ENCODE data around the gene BCAS4. TPM values are rescaled to one million over a fixed set of nuclear protein-coding genes. Genes with fewer than 3 reads are reported as not detected.

BCAS4 gene
- total RNA-seq, 1 donor from 2014 or later = 7.6 TPM

DNA sequence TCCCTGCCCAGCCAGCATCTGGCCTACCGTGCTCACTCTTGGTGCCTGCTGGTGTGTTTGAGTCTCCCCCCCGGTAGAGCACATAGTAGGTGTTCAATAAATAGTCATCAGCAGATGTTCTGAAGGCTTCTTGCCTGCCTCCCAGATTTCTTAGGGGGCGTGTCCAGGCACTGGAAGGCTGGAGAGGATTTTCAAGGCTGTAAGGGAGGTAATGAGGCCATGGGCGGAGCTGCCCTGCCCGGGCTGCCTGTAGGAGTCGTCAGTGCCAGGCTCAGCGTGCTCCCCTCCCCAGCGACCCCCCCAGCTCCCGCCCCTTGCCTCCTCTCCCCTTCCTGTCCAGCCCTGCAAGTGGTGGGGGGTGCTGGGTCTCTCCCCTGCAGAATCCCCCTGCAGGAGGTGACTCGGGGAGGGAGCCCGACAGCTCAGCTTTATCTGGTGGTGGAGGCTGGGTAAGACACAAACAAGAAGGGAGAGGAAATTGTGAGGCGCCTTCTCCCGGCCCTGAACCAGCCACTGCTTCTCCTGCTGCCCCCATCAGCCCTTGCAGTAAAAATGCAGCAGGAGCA is 55.9 kb downstream of the BCAS4 start:
- intact Hi-C loops (cut with micrococcal nuclease) = no loop called here

DNA sequence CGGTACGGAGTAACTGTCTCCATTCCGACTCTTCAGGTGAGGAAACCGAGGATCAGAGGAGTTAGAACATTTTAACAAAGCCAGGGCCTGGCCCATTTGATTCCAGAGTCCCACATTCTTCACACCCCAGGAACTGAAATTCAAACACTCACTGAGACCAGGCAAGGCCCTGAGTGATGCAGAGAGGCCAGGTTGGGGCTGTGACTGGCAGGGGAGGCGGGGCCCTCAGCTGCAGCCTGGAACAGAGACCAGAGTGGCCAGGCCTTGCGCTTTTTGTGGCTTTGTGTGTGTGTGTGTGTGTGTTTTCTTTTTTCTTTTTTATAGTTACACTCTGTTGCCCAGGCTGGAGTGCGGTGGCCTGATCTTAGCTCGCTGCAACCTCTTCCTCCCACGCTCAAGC is 57.2 kb downstream of the BCAS4 start:
- intact Hi-C loops (cut with micrococcal nuclease) = no loop called here

DNA sequence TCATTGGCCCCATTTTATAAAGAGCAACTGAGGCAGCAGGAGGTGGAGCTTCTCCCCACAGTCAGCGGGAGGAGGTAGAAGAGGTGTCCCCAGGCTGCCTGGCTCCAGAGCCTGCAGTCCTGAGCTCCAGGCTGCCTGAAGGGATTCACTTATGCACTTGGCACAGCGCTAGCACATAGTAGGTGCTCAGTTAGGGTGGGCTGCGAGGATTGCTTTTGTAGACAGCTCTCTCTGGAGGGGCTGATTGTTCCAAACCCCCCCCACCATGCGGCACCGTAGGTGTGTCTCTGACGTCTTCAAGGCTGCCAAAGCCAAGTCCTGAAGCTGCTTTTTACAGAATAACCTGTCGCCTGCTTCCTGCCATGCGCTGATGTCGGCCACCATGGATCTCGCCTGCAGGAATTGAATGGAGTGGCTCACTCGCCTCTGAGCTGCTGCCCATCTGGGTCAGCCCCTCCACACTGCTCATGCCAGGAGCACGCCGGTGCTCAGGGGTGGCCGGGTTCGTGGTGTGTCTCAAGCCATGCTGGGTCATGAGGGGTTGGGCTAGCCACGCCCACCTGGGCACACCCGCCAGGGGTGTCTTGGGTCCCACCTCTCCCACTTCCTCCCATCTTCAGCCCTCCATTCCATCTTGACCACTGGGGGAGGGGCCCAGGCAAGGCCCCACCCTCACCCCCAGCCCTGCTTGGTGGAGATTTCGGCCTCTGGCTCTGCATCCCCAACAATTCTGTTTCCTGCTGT is 59.8 kb downstream of the BCAS4 start:
- intact Hi-C loops (cut with micrococcal nuclease) = no loop called here

DNA sequence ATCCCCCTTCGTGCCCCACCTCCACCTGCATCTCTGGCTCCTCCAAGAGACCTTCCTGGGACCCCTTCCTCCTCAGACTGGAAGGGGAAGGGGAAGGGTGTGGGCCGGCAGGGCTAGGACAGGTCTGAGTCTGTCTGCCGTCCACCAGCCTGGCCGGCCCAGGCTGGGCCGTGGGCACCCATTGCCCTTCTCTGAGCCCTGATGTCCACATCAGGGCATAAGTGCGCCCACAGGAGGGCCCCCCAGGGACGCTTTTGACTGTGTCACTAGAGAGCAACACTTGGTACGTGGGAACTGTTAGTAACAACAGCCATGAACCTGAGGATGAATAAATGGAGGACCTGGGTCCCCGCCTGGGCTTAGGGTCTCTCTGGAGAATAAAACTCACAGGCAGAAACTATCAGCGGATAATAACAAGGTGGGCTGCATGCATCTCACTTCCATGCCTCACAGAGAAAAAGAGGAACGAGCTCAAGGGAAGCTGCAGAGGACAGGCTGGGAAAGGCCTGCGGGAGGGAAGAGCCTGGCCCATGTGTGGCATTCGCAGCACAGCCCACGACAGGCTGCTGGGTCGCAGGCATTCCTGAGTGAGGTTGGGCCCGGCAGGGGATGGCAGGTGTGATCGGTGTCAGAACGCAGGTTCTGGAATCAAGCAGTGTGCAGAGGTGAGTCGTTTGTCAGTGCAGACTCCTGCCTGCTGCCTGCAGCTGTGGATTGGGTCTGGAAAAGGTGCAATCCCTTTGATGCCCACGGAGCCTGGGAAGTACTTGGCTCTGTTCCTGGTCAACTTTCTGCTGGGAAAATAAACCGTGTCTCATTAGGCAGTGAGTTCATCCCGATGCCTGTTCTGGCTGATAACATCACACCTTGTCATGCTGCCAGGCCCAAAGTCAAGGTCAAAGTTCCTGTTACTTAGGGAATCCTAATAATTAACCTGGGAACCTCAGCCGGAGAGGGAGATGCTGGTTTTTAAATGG is 60.9 kb downstream of the BCAS4 start:
- intact Hi-C loops (cut with micrococcal nuclease) = no loop called here

DNA sequence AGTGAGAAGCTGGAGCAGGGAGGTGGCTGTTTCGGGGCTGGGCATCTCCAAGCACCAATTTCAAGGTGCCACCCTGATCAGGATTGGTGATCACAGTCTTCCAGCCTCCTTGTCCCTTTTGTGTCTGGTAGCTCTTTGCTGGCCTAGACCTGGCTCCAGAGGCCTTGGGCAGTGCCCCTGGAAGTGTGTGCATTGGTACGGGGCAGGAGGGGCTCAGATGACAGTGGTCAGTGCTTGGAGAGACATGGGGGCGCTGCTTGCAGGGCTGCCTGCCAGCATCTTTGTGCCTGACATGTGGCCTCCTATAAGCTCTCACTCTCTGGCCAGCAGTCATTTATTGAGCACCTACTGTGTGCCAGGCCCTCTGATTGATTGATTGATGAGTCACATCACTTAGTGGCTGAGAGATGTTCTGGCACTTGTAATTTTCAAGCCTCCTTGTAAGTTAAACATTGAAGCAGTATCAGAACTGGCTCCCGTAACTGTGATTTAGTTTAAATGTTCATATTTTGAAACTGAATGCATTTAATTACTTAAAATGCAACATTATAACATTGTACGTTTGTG is 61.7 kb downstream of the BCAS4 start:
- intact Hi-C loops (cut with micrococcal nuclease) = no loop called here

DNA sequence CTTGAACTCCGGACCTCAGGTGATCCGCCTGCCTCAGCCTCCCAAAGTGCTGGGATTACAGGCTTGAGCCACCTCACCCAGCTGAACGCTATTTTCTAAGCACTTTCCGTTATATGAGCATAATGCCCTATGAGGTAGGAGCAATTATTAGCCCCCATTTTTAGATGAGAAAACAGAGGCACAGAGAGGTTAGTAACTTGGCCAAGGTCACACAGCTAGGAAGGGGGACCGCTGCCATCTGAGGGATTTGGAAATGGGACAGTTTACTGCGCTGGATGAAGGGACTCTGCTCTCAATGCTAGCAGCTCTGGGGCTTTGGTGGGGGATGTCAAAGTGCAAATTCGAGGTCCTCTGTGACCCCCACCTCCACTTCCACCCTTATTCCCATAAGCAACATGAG is 62.5 kb downstream of the BCAS4 start:
- intact Hi-C loops (cut with micrococcal nuclease) = no loop called here

DNA sequence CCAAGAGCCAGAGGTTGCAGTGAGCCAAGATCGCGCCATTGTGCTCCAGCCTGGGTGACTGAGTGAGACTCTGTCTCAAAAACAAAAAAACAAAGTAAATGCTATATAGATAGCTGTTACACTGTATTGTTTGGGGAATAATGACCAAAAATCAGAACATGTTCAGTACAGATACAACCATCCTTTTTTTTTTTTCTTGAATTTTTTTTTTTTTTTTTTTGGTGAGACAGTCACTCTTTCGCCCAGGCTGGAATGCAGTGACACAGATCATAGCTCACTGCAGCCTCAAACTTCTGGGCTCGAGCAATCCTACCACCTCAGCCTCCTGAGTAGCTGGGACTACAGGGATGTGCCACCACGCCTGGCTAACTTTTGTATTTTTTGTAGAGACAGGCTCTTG is 63.7 kb downstream of the BCAS4 start:
- intact Hi-C loops (cut with micrococcal nuclease) = no loop called here

DNA sequence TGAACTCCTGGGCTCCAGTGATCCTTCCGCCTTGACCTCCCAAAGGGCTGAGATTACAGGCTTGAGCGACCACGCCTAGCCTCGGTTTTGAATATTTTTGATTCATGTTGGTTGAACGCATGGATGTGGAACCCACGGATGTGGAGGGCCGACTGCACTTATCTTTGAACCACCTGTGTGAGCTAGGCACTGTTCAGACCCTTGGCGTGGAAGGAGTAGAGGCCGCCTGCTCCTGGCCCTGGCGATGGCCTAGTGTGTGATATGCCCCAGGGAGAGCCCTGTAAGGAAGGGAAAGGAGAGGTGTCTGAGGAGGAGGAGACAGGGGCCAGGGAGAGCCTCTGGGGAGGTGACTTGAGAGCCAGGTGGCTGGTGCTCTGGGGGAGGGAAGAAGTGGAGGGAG is 64.3 kb downstream of the BCAS4 start:
- intact Hi-C loops (cut with micrococcal nuclease) = no loop called here

DNA sequence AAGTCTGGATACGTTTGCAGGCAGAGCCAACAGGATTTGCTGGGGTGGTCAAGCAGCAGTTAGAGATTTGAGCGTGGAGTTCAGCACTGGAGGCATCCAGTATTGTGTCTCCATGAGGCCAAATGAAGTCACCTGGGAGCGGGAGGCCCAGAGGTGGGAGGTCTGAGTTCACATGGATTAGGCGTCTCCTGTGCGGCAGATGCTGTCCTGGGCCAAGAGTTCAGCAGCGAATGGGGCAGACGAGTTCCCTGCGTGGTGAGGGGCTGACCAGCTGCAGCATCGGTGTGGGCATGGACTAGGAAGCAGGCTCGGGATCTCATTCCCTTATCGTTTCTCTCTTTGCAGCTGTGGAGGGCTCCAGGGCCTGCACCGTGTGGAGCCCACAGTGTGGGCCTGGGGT is 66.2 kb downstream of the BCAS4 start:
- intact Hi-C loops (cut with micrococcal nuclease) = no loop called here

DNA sequence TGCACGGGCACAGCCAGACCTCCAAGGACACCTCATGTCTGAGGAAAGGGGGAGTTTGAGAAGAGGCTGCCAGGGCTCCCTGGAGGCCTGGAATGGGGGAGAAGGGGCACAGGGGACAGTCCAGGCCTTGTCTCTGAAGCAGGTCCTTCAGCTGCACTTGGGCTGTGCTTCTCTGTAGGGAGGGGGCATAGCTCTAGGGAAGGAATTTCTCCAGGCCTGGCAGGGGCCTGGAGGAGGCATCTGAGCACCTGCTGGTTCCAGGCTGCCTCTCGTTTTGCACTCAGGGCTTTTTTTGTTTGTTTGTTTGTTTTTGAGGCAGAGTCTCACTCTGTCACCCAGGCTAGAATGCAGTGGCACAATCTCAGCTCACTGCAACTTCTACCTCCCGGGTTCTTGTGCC is 67.7 kb downstream of the BCAS4 start:
- intact Hi-C loops (cut with micrococcal nuclease) = no loop called here

DNA sequence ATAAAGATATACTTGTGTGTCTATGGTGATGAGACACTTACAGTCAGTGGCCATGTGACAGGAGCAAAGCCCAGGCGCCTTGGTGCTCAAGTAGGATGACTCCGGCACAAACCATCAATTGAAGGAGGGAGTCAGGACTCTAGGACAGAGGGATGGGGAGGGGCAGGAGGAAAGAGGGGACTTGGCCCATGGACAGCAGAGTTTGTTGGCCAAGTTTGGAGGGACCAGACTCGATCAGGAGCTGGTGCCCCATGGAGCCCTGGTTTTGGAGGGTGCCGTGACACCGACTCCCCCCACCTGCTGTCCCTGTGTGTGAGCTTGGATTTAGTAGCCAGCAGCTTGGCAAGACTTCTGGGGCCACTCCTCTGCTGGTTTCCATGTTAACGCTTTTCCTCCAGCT is 70.3 kb downstream of the BCAS4 start:
- intact Hi-C loops (cut with micrococcal nuclease) = no loop called here

DNA sequence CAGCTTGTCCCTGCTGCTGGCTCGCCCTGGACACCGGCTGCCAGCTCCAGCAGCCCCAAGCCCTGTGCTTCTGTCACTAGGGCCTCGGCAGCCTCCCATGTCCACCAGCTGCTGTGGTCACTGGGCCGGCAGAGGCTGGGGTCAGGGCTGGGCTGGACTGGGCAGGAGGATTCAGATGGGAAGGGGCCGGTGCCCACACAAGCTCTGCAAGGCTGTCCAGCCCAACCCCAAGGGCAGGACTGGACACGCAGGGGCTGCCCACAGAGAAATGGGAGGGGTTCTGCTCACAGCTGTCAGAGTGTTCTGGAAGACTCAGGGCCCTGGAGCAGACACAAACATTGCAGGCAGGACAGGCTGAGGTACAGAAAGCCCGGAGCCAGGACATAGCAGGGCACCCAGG is 70.7 kb downstream of the BCAS4 start:
- intact Hi-C loops (cut with micrococcal nuclease) = no loop called here

DNA sequence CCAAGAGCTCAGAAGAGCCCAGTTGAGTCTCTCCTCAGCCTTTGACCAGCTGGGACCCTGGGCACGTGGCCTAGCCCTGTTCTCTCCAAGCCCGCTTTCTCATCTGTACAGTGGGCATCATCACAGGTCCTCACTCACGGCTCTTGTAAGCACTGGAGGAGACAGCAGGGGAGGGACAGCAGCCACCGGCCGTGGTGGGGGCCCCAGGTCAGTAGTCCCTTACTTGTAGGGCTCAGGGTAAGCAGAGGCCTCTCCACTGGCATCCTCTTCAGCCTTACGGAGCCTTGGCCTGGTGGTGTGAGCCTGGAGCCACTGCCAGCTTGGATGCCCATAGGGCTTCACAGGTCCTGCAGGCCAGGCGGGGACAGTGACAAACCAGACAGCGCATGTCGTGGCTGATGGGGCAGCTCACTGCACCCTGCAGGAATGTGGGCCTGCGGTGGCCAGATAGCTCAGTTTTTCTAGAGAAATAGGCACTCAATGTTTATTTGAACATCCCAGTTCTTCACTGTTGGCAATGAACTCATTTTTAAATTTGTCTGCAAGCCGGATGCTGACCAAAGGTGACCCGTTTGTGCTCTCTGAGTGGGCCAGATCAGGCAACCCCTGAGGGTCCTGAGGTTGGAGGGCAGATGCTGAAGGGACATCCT is 71.3 kb downstream of the BCAS4 start:
- intact Hi-C loops (cut with micrococcal nuclease) = no loop called here

DNA sequence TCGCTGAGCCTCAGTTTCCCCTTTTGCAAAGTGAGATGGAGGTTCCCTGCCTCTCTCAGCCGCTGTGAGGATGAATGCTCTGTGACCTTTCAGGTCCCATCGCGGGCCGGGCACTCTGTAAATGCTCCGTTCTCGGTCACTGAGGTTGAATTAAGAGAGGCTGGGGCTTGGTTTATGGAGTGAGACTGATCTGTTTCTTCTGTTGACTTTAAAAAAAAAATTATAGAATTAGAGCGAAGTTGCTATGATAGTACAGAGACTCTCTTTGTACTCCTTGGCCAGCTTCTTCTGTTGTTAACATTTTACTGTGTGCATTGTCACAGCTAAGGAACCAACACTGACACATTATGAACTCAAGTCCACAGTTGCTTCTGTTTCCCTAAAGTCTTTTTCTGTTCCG is 72.0 kb downstream of the BCAS4 start:
- intact Hi-C loops (cut with micrococcal nuclease) = no loop called here

DNA sequence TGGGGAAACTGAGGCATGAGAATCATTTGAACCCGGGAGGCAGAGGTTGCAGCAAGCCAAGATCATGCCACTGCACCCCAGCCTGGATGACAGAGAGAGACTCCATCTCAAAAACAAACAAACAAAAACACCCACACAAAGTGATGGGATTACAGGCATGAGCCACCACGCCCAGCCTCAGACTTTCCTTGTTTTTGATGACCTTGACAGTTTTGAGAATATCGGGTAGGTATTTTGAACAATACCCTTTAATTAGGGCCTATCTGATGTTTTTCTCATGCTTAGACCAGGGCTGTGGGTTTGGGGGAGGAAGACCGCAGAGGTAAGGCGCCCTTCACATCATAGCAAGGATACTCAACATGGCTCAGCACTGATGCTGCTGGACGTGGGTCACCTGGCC is 72.9 kb downstream of the BCAS4 start:
- intact Hi-C loops (cut with micrococcal nuclease) = no loop called here

DNA sequence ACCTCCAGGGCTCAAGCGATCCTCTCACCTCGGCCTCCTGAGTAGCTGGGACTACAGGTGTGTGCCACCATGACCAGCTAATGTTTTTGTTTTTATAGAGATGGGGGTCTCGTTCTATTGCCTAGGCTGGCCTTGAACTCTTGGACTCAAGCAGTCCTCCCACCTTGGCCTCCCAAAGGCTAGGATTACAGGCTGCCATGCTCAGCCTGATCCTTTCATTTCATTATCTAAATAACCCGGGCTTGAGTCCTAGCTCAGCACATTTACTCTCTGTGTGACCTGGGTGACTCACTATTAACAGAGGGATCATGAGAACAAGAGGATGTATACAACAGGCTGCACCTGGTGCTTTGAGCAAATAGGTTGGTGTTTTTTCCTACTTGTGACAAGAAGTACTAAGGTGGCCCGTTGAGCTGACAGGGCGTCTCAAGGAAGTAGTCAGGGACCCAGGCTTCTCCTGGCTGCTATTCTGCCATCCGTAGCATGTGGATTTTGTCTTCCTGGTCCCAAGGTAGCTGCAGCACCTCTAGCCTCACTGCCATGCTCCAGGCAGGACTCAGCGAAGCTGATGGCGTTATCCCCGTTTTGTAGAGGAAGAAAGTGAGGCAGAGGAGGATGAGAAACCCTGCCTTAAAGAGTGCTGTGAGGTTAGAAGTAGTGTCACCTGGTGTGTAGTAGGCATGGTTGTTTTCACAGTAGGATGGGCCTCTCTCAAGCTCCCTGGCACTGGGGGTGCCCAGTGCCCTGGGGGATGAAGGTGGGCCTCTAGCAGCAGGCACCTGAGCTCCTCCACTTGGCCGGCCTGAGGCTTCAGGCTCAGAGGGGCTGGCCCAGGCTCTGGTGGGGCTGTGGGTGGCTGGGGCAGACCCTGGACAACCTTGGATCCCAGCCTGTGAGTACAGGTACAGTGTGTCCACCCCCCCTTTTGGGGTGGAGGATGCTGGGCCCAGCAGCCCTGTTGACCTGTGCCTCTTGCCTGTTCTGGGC is 73.9 kb downstream of the BCAS4 start:
- intact Hi-C loops (cut with micrococcal nuclease) = no loop called here

DNA sequence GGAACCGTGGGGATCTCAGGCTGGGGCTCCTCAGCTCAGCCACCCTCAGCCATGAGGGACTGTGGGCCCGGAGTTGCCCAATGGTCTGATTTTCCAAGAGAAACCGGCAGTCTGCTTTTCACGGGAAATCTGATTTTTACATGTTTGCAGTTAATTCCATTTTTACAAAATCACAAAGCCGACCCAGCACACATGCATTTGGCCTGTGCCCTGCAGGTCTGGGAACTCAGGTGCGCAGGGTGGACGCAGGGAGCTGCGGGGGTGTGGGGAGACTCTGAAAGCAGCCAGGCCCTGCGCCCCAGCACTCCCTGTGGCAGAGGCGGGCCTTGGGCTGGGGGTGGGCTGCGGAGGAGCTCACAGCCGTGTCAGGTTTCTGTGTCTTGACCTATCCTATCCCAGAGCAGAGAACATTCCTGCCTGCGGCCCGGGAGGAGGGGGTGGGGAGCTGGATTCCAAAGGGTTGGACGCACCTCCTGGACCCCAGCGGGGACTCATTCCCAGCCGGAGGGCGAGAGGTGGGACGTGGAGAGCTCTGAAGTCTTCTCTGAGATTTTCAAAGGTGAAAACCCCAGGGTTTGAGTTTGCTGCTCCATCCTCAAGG is 75.8 kb downstream of the BCAS4 start:
- intact Hi-C loops (cut with micrococcal nuclease) = no loop called here

DNA sequence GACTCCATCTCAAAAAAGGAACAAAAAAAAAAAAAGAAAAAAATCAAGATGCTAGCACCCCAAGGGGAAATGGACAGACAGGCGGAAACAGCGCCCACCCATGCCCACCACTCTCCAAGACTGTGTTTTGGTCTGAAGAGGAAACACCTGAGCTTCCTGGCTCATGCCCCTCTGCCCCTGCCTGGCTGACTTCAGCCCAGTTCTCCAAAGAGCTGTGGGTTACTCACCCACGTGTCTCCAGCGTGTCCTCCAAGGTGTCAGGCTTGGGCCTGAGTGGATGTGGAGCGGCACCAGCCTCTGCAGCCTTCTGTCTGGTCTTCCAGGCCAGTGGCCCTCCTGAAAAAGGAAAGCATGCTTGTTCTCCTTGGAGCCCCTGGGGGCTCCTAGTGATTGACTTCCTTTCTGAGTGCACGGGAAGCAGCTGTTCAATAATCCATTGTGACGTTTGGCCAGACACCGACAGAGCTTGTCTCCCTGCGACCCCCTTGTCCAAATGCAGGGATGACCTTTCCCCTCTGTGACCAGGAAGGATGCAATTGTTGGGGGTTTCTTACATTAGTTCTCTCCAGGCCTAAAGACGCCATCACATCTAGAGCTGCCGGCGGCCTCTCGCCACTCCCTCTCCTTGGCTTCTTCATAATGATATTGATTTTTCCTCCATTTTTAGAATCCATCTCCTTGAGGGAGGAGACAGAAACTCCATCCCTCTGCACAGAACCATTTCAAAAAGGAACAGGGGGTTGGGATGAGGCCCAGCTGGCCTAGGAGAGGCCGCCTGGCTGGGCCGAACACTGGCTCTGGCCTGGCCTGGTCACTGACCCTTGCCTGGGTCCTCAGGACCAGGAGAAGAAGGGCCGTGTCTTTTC is 77.9 kb downstream of the BCAS4 start:
- intact Hi-C loops (cut with micrococcal nuclease) = no loop called here

DNA sequence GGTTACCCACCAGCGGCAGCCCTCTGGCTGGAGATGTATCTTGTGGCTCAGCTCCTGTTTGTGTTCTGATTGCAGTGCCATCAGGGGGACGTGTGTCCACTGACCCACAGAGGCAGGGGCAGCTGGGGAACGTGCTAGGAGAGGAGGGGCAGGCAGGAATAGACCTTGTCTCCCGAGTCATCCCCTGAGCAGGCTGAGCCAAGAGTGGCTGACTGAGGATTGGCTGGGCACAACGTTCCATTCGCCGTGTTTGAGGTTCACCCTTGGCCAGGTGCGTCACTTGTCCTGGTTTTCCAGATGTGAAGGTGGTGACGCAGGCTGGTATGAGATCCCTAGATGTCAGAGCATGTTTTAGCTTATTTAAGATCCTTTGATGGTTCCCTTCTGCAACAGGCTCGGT is 78.7 kb downstream of the BCAS4 start:
- intact Hi-C loops (cut with micrococcal nuclease) = no loop called here

Measured in T-helper 1 cell treated with Interleukin-12 subunit alpha and Interleukin-12 subunit beta and Interleukin-4 antibody, amounts not matched to agents 30 ng/mL and 1 ng/mL, for 36 hours (primary cell).